Fibroblast of the conjunctiva (primary cell): ENCODE measurements around the gene PLCD1.
"Not testable (repeated sequence)": the region's sequence is repeated elsewhere in the genome, so short reads cannot be mapped to it uniquely, and the experiment has no call there.

Source experiments
- DNase-seq: peaks from one replicate; pipeline ENCODE4 v3.0.0-alpha.2; 2010; ENCODE audit warnings: low read depth

The PLCD1 gene

DNA sequence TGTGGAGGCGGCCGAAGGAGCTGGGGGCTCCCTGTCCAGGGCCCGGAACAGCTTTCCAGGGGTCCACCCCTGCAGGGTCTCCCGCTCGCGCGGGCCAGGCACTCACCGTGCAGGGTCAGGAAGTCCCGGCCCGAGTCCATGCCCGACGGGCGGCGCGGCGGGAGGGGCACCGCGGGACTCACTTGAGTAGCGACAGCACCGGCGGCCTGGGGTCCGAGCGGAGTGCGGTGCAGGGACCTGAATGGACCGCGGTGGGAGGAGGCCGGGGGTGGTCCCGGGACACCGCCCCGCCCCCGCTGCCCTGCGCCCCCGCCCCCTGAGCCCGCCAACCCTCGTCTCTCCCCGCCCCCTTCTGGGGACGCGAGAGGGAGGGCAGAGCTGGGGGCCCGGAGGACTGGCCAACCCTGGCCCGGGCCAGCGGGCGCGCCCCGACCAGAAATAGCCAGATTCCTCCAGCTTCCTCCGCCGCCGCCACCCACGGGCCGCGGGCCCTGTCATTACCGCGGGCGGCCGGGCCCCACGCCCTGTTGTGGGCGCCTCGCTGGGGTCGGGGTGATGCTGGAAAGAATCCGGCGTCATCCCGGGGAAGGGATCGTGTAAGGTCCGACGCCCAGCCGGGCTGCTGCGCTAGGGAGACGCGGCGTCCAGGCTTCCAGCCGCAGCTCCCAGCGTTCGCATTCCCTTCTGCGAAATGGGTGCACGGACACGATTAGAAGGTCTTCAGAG lies at the start of gene PLCD1:
Gene PLCD1 (minus strand): TSS at position 243 of the 726 bp plus-strand sequence. CDS start 103 bp downstream, at position 140.
- peak; percentile 60 for DNase-seq

DNA sequence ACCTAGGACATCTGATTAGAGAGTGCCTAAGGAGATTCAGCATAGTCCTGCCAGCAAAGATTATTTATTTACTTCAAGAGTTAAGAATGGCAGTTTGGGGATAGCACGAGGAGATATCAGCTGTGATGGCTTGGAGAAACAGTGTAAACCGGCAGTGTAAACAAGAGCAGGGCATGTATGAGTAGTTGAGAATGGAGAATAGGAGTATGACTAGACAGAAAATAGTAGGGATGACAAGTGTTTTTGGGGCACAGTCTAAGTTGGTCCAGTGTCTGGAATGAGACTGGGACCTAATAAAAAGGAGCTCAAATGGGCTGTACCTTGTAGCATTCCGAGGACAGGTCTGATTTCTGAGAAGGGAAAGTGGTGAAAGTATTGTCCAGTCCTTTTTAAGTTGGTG lies 47.6 kb upstream of the PLCD1 start:
- not testable (repeated sequence) for DNase-seq

DNA sequence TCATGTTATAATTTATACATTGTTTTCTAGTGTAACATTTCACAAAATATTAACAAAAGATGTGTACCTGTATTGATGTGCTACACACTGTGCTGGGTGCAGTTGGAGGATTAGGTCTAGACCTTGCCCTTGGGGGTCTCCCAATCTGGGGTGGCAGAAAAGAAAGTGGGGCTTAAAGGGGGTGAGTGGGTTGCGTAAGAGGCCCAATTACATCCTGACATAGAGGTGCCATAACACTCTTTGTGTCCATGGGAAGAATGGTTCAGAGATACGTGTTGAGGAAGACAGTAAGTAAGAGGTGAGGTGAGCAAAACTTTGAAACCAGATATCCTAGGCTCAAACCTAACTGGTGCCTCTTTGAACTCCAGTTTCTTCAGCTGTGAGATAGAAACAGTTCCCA lies 40.6 kb upstream of the PLCD1 start:
- DNase-seq: no peak

DNA sequence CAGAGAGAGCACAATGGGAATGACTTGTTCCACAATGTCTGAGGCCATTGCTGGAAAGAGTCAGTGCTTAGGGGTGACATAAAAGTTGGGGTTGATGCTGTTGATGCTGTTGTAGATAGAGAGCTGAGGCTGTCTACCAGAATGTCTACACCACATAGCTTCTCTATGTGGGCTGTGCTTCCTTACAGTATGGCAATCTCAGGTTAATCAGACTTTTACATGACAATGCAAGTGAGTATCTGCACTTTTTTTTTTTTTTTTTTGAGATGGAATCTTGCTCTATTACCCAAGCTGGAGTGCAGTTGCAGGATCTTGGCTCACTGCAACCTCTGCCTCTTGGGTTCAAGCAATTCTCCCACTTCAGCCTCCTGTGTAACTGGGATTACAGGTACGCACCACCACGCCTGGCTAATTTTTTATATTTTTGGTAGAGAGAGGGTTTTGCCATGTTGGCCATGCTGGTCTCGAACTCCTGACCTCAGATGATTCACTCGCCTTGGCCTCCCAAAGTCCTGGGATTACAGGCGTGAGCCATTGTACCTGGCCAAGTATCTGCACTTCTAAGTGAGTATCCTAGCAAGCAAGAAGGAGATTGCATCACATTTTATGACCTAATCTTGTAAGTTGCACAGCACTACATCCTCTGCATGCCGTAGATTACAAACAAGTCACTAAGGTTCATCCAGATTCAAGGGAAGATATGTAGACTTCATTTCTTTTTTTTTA lies 38.2 kb upstream of the PLCD1 start:
- DNase-seq: no peak

DNA sequence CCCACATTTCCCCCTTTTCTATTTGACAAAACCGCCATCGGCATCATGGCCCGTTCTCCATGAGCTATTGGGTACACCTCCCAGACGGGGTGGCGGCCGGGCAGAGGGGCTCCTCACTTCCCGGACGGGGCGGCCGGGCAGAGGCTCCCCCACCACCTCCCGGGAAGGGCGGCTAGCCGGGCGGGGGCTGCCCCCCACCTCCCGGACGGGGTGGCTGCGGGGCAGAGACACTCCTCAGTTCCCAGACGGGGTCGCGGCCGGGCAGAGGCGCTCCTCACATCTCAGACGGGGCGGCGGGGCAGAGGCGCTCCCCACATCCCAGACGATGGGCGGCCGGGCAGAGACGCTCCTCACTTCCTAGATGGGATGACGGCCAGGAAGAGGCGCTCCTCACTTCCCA lies 35.0 kb upstream of the PLCD1 start:
- not testable (repeated sequence) for DNase-seq

DNA sequence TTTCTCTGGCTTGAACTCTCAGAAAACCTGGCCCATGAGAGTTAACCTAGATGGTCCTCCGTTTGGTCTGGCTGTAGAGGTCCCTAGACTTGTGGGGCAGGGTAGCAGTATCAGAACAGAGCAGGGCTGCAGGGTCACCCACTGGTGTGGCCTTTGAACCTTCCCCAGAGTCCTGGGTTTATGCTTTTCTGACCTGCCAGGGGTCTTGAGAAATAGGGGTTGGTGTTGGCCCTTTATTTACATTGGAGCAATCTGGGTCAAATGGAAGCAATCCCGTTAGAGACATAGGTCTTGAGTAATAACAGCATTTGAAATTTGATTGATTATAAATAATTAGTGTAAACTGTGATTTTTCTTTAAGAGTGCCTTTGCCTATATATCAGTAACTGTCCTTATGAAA lies 33.4 kb upstream of the PLCD1 start:
- DNase-seq: no peak

DNA sequence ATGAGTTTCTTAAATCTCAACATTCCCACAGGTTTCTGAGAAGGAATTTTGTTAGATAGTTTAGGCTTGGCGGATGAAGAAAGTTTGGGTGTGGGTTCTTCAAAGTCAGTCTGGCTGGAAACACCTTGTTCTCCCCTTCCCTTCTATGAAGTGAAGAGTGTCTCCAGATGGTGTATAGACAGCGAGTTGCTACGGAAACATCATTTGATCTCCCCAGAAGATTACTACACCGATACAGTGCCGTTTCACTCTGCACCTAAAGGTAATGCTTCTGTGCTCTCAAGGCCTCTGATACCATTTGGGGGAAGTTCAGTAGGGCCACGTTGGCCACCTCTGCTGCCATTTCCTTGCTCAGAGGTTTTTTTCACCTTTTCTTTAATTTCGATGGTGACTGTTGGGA lies 30.1 kb upstream of the PLCD1 start:
- no peak for DNase-seq

DNA sequence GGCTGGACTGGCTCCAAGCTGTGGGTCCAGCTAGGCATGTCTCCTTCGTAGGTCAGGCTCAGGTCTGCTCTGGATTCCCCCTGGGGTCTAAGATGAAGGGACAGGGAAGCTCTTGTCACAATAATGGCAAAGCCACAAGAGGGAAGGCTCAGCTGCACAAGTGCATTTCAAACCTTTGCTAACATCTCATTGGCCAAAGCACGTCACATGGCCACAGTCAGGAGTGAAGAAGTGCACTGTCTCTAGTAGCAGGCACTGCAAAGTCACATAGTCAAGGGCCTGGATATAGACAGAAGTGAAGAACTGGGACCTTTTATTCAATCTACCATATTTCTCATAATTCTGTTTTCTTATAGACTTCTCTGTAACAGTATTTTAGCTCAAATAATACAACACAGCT lies 29.7 kb upstream of the PLCD1 start:
- no peak for DNase-seq

DNA sequence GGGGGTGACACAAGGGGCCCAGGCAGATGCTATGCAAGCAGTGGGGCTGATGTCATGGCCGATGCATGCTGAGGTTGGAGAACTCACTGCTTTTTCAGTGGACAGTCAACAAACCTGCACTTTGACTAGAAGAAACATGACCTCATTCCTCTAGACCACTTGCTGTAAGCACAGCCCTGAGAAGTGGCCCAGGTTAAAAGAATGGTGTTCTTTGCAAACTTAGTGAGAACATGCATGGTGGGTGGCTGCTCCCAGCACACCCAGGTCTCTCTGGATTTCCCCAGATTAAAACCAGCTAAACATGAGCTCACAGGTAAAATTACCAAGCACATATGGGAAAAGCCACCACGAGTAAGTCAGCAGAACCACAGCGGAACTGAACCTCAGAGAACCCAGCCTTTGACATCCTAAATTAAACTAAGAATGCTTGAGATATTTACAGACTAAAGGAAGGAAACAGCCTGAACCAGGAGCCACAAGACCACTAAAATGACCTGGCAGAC lies 25.1 kb upstream of the PLCD1 start:
- no peak for DNase-seq

DNA sequence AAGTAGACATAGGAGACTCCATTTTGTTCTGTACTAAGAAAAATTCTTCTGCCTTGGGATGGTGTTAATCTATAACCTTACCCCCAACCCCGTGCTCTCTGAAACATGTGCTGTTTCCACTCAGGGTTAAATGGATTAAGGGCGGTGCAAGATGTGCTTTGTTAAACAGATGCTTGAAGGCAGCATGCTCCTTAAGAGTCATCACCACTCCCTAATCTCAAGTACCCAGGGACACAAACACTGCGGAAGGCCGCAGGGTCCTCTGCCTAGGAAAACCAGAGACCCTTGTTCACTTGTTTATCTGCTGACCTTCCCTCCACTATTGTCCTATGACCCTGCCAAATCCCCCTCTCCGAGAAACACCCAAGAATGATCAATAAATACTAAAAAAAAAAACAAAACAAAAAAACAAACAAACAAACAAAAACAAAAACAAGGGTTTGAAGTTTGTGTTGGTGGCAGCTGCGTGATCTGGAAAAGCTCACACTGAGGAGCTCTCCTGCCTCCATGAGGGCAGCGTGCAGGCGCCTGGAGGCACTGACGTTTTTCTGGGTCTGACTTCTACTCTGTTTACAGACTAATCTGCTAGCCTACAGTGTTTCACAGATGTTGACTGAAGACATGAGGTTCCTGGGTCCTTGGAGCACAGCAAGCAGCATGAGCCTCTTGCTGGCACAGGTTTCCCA lies 24.5 kb upstream of the PLCD1 start:
- not testable (repeated sequence) for DNase-seq

DNA sequence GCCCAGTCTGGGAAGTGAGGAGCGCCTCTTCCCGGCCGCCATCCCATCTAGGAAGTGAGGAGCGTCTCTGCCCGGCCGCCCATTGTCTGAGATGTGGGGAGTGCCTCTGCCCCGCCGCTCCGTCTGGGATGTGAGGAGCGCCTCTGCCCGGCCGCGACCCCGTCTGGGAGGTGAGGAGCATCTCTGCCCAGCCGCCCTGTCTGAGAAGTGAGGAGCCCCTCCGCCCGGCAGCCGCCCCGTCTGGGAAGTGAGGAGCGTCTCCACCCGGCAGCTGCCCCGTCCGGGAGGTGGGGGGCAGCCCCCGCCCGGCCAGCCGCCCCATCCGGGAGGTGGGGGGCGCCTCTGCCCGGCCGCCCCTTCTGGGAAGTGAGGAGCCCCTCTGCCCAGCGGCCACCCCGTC lies 23.8 kb upstream of the PLCD1 start:
- DNase-seq: not testable (repeated sequence)

DNA sequence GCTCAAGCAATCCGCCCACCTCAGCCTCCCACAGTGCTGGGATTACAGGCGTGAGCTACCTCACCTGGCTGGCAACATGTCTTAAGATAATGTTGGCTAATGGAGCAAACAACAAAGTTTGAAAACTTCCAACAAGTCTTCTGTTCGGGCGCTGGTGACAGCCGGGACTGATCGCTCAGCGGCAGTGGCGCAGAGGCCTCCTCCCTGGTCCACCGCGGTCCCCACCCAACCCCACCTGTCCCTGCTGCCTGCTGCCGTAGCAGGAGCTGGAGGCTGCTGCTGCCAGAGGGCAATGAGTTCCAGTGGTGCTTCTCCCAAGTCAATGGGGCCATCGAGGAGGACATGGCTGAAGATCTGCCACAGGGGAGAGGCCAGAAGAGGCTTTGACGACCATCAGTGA lies 21.7 kb upstream of the PLCD1 start:
- DNase-seq: no peak

DNA sequence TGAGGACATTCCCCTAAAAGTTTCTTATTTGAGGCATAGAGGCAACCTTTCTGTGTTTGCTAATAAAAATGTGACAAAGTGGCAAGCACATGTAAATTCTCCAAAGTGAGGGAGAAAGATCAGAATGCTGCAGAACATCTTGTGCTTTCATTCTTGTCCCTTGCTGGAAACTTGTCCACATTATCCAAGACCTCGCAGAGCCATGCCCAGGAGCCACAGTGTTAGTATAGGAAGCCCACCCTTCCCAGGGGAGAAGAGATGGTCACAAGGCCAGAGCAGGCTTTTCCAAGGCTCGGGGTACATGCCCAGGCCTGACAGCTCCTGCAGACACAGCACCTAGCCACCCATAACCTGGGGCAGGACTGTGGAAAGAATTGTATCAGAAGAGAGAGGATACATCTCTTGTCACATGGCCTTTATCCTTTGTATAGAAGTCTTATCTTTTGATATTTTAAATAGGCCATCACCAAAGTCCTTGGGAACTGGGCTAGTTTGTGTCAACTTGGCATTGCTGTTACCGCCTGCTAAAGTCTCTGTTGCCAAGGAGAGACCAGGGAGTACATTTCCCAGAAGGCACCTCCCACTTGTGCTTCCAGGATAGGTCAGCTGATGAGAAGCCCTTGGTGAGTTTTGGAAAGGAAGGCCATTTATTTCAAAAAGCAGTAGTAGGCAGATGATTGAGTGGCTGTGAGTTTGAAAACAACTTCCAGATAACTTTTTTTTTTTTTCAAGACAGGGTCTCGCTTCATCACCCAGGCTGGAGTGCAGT lies 20.1 kb upstream of the PLCD1 start:
- DNase-seq: no peak

DNA sequence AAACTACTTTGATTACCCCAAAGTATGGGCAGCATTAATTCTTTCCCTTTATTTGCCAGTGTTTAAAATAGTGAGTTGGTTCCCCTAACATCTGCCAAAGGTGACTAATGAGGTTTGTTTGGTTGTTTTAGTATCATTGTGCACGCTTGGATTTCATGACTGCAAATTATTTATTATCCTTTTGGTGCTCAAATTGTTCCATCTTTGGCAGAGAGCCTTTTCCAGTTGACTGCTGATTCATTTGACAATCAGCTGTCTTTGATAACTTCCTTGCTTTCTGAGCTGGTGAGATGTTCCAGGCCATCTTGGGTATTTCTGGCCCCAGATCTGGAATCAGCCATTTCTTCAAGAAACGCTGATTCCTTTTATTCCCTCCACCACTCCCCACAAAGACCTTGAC lies 18.5 kb upstream of the PLCD1 start:
- no peak for DNase-seq

DNA sequence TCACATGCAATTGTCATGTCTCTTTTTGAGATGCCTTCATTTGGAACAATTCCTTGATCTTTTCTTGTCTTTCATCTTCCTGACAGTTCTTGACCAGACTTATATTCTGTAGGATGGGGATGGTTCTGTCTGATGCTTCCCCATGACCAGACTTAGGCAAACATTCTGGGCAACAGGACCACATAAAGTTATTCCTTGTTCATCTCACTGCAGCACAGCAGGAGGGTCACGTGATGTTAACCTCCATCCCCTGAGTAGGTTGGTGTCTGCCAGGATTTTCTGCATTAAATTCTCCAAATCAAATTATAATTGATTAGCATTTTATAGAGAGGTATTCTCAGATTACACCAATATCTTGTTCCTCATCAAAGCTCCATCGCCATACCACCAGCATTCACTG lies 17.4 kb upstream of the PLCD1 start:
- DNase-seq: no peak

DNA sequence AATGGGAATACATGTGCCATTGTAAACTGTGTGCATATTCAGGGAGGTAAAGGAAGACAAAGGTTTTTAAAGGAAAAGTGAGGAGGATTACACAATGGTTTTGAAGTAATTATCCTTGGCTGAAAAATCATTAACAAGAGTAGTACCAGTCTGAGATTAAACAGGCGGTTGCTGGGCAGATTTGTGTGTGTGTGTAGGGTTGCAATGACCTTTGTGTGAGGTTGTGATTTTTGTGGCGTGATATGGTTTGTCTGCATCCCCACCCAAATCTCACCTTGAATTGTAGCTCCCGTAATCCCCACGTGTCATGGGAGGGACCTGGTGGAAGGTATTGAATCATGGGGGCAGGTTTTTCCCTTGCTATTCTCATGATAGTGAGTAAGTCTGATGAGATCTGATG lies 16.6 kb upstream of the PLCD1 start:
- no peak for DNase-seq

DNA sequence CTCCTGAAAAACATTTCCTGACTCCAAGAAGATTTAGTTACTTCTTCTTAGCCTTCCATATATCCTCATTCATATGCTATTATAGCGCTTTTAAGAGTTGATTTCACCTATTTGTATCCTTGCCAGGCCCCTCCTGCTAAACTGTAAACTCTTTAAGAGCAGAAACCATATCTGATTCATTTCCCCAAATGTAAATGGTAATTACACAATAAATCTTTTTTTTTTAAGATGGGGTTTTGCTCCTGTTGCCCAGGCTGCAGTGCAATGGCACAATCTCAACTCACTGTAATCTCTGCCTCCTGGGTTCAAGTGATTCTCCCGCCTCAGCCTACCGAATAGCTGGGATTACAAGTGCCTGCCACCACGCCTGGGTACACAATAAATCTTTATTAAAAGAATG lies 14.0 kb upstream of the PLCD1 start:
- DNase-seq: no peak

DNA sequence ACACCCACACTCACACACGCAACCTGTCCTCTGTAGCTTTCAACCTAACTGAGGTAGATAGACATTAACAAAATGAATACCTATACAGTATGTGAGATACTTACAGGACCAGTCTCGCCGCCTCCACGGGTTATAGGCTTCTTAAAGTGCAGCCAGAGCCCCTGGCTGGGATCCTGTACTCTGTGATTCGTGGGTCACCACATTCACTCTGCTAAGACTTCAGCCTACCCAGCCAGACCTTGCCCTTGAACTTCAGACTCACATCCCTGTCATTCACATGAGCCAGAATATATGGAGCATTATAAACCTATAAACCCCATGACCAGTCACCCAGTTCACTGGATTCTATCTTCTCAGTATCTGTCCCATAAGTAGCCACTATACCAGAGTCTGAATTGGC lies 11.0 kb upstream of the PLCD1 start:
- DNase-seq: no peak

DNA sequence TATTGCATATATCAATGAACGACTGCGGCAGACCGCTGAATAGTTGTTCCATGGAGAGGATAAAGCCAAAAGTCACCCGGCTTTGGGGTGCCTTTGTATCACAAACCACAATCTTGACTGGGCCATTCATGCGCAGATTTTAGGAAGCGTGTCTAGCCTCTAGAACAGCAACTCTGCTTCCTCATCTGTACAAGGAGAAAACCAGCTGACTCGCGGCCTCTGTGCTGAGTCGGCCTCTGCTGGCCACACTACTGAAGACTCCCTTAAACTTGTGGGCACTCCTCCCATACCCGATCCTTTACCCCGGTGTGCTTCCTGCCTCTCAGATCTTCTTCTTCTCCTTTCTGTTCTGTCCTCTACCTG lies 10.4 kb upstream of the PLCD1 start:
- DNase-seq: no peak

DNA sequence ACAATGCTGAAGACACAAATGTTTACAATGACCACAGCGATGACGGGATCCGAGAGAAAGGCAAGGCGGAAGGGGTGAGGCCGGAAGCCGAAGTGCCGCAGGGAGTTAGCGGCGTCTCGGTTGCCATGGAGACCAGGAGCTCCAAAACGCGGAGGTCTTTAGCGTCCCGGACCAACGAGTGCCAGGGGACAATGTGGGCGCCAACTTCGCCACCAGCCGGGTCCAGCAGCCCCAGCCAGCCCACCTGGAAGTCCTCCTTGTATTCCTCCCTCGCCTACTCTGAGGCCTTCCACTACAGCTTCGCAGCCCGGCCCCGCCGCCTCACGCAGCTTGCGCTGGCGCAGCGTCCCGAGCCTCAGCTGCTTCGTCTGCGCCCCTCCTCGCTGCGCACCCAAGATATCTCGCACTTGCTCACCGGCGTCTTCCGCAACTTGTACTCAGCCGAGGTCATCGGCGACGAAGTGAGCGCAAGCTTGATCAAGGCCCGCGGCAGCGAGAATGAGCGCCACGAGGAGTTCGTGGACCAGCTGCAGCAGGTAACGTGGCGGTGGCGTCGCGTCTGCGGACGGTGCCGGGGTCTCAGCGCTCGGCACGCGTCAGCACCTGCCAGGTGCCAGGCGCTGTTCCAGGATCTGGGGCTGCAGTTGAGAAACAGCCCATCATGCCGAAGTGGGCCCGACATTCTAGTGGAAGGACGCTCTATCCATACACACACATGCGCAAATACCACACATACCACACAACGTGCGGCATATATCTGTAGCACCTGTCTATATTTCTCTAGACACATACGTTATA lies 9.9 kb upstream of the PLCD1 start, which contains the start of gene DLEC1:
Gene DLEC1 (plus strand): TSS at position 108 of the 798 bp plus-strand sequence. CDS start 18 bp downstream, at position 126.
- no peak for DNase-seq

DNA sequence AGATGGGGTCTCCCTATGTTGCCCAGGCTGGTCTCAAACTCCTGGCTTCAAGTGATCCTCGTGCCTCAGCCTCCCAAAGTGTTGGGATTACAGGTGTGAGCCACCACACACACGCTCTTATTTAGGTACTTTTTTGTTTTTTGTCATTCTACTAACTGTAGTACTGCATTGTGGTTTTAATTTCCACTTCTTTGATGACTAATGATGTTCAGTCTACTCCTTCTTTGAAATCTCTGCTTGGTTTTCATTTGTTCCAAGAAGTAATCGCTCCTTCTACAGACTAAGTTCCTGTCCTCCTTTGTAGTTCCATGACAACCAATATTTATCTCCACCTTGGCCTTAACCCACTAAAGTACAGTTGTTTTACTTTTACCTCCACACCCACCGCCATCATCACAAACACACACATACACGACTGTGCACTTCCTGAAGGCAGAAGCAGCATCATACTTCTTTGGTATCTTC lies 9.0 kb upstream of the PLCD1 start:
- no peak for DNase-seq
